Bone marrow (tissue), 2 donors: ENCODE measurements around the gene ARID3C.

Experiments used
- DNase-seq, 2 donors: peaks; one replicate each; lab custom pipeline; 2025; lab: John Stamatoyannopoulos, UW

The ARID3C gene

GRCh38 chr9:34628656-34629490, at the start of gene ARID3C:
ARID3C (minus strand) TSS chr9:34629066; CDS start chr9:34628014, 1,052 bp downstream.
- DNase-seq = no peak

- no peak for DNase-seq
Measured at GRCh38 chr9:34675869-34676268, 47.0 kb upstream of the ARID3C start.

DNA sequence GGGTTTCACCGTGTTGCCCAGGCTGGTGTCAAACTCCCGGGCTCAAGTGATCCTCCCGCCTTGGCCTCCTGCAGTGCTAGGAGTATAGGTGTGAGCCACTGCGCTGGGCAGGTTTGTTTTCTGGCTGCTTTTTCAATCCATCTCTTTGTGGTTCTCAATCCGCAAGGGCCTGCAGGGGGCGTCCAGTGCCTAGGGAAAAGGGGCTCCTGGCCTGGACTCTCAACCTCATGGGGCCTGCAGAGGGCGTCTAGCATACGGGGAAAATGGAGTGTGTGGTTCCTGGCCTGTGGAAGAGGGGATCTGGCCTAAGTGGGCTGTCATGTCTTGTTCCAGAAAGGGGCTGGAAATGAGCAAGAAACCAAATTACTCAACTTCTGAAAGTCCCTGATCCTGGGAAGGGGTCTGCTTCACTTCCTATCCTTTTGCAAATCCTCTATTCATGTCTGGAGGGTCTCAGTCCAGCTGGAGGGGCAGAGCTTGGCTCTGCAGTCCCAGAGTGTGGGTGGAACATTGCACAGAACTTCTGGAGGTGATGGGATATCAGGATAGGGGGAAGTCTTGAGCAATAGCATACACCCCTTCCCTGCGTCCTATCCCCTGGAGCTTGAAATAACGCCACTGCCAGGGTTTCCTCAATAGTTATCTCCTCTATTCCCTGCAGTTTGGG, 46.3 kb upstream of the ARID3C start:
- peak; percentile 11 to 78 for DNase-seq

DNA sequence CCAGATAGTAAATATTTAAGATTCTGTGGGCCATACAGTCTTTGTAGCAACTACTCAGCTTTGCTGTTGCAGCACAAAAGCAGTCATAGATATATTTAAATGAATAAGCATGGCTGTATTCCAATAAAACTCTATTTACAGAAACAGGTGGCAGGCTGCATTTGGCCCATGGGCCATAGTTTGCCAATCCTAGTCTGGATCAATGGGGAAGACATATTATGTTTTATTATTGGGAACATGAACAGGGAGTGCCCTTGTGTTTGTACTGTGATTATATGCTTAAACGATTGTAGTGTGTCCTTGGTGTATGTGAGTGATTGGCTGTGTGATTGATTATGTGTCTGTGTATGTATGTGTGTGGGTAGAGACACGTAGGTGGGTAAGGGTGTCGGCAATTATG, 45.6 kb upstream of the ARID3C start:
- DNase-seq = no peak

DNA sequence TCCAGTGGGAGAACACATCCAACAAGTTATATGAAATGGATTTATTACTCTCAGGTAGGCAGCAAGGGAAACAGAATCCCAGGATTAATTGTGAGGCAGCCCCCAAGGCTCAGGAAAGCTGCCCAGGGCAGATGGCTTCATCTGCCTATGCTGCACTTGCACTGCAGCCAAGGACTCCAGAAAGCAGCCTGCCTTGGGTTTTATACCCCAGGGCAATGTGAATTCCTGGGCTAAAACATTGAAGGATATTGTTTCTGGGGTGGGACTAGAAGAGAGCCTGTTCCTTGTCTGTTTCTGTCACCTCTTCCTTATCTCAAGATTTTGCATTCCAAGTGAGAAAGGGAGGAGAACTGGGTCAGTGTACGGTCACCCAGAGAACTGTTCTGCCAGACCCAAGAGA, 42.4 kb upstream of the ARID3C start:
- DNase-seq = no peak

DNA sequence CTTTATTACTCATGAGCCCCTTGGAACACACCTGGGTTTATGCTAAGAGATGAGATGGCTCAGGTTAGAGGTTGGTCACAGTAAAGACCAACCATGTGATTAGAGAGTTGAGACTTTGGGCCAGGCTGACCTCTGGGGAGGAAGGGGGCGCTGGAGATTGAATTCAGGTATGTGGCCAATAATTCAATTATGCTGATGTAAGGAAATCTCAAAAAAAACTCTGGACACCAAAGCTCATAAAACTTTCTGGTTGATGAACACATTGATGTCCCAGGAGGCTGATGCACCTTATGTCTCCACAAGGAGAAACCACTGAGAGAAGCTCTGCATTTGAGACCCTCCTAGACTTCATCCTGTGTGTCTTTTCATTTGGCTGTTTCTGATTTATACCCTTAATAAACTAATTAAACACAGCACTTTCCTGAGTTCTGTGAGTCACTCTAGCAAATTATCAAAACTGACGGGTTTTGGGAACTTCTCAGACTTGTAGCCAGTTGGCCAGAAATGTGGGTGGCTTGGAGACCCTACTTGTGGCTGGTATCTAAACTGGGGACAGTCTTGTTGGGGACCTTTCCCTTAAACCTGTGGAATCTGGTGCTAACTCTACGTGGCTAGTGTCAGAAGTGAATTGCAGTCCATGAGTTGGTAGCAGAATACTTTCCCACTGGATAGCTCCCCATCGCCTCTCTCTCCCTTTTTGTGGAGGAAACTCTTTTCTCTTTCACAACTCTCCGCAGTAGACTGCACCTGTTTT, 41.1 kb upstream of the ARID3C start:
- DNase-seq = no peak

DNA sequence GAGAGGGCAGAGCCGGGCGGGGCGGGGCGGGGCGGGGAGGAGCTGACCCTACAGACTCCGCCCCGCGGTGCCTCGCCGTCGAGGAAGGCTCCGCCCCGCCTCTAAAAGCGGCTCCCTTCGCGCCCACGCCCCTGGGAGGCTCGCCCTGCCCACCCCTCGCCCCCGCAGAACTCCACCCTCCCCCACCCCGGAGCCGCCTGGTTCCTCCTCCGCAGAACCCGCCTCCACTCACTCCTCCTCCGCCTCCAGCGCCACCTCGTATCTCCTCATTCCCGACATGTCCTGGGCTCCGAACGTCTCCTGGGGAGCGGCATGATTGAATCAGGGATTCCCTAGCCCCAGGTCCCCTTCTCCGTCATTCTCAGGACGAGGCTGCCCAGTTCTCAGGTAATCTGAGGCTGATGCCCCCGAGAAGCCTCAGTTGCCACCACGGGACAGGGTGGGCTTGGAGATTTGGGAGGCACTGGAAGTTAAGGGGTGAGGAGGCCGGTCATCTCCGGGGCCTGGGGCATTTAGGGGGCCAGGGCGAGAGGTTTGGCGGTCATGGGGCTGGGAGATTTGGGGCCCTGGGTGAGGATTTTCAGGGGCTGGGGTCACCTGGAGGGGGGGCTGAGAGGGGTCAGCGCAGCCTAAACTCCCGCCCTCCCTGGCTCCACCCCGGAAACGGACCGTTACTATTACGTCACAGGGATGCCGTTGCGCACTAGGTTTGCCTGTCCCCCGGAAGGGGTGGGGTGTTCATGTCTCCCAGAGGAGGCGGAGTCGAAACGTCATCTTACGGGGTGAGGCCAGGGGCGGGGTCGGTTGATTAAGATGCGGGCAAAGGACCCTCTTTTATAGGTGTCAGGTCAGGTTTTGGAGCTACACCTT, 36.8 kb upstream of the ARID3C start:
- peak; percentile 51 to 85 for DNase-seq

DNA sequence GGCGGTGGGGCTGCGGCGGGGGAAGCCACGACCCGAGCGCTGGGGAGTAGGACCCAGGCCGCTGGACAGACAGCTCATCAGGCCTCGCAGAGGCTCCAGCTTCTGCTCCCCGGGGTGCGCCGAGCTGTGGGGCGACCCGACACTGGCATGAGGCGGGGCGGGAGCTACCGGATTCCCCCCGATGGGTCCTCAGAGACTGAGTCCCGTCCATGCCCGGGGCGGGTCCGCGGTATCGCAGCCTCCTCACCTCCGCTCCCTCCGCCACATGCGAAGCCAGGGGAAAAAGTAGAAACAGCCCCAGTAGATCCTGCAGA, 36.2 kb upstream of the ARID3C start:
- DNase-seq = no peak

DNA sequence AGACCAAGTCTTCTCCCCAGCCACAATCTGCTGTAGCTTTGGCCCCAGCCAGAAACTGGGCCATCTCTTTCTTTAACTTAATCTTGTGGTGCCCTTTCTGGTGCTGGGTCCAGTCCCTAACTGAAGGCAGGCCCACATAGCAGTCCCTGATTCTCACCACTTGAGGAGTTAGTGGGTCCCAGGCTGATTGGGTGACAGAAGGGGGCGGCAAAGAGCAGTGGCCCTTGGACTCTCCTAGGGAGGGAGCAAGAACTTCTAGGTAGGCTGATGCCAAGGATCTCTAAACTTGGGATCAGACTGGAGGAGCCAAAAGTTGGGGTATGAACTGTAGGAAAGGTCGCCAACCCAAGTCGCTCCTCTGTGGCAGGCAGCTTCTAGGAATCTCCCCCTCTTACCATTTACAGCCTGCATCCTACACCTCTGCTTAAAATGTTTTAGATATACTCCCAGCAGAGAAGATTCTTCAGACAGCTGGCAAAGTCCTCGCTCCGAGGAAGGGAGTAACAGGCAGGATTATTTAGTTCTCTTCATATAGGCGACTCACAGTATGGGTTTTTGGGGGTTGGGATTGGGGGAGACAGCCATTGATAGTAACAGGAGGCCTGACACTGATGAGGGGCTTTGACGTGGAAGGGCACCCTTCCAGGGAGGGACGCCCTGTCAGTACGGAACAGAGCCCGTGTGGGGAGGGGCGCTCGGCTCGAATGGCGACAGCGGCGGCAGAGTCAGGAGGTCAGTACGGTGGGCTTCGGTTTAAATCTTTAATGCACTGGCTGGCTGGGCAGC, 35.6 kb upstream of the ARID3C start:
- peak in 1 of 2 donors; percentile 49 for DNase-seq

DNA sequence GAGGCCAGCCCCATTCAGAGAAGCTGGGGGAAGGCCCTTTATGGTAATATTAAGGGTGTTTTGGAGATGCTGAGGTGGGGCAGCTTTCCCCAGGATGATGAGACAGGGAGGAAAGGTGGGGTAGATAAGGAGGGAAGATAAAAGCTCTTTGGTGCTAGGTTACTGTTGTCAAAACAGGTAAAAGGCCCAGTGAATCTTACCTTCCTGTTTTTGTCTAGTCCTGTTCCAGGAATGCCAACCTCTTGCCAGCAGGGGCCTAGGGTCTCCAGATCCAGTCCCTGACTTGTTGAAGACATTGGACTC, 34.4 kb upstream of the ARID3C start:
- DNase-seq = no peak

DNA sequence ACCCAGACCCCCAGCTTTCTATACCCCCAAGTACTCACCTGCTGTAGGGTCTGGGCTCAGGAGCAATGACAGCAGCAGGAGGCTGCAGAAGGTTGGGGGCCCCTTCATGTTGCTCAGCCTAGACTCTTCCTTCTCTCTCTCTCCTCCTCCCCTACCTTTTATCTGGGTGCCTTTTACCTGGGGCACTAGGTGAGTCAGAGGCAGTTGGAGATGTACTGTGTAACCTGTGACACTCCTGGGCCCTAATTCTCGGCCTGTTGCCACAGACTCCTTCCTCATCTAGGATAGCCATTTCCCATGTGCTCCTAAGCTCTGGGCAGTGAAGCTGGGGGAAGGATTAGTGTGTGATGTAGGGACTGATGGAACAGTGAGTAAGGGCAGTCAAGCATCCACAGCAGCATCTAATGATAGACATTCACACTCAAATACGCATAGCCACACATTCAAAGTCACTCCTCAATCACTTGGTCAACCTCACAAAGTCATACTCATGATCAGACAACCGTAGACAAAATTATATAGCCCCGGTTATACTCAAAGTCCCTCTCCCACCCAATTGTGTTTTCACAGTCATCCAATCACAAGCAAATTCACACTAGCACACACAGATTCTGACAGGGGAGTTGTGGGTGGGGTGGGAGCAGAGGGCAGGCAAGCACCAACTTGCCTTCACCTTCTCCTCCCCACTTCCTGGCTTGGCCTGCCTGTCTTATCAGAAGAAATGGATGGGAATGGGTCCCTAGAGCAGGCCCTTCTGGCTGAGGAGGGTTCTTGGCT, 33.8 kb upstream of the ARID3C start, which contains the start of gene CCL27:
TSS of gene CCL27 (minus strand) at position 132 of the 777 bp plus-strand sequence. CDS start at position 108, 24 bp downstream.
- no peak for DNase-seq

DNA sequence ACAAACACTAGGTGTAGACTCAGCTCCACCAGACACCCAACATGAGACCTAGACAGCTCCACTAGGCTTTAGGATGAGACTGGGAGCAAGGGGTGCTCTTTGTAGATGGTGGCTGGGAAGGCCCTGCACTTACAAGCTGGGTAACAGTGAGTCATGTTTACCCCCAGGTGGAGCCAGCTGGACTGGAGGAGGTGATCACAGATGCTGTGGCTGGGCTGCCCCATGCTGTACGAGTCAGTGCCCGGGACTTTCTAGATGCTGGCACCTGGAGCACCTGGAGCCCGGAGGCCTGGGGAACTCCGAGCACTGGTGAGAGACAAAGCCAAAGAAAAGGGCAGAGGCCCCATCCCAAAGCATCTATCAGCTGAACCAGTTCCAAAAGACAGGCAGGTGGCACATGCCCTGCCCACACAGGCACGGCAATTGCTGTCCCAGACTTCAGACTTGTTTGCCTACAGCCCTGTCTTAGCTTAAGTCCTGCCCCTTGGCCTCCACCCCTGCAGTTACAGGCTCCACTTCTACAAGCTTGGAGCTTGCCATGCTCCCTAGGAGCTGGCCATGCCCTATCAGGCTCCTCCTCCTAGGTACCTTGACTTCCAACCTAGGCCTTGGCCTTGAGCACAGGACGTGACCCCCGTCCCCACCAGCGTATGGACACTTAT, 30.9 kb upstream of the ARID3C start:
- no peak for DNase-seq

GRCh38 chr9:34658461-34658860, 29.6 kb upstream of the ARID3C start:
- no peak for DNase-seq

DNA sequence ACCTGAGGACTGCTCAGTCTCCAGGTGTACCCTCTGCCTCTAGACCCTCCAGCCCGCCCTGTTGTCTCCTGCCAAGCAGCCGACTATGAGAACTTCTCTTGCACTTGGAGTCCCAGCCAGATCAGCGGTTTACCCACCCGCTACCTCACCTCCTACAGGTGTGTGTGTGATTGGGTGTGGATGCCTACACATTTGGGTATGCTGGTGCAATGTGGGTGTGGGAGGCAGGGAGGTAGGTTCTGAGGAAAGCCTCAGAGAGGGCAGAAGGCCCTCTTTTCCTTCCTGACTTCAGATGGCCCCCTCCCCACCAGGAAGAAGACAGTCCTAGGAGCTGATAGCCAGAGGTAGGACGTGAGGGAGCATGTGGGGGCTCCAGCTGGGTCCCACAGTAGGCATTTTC, 28.1 kb upstream of the ARID3C start:
- DNase-seq = no peak

DNA sequence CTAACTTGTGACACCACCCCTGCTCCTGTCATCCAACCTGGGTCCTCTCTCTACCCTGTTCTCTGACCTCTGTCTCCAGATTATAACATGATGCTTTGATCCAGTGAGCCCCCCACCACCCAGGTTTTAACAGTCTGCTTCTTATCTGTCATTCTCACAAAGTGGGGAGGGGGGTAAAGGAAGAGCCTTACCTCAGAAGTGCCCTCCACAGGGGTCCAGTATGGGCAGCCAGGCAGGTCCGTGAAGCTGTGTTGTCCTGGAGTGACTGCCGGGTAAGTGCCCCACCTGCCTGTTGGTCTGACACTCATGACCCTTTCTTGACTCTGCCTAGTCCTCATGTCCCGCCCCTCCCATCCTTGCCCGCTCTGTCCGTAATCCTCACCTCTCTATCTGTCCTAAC, 26.5 kb upstream of the ARID3C start:
- no peak for DNase-seq

- no peak for DNase-seq
Measured at GRCh38 chr9:34654323-34655051, 25.6 kb upstream of the ARID3C start.

- DNase-seq = no peak
Measured at GRCh38 chr9:34653151-34654072, 24.5 kb upstream of the ARID3C start.

DNA sequence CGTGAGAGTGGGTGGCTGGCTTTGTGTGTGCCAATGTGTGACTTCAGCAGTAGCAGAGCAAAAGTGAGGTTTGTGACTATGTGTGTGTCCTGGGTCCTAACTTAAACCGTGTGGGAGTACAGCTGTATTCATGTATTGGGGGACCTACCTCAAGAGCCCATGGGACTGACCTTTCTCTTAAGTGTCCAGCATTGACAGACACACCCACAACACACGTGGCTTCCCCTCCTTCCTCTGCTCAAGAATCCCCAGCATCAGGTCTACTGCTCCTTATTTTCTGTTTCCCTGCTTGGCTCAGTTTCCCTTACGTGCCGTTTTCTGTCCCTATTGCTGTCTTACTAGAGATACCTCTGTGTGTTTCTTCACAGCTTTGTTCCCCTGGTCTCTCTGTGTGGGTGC, 23.7 kb upstream of the ARID3C start:
- DNase-seq = no peak
